HG02642 (cell line): Measurements from ENCODE around the gene CEMP1.

Source experiments
- ATAC-seq: cut with Tn5 transposase; IDR thresholded peaks from one replicate; pipeline ENCODE4 v1.9.1; 2021; ENCODE audit warnings: mild to moderate bottlenecking; ENCODE audit not compliant: unreplicated experiment, poor library complexity

The CEMP1 gene

GRCh38 chr16:2487903-2488531, 43.2 kb downstream of the CEMP1 start:
- ATAC-seq, result no peak

- no peak for ATAC-seq
Measured at GRCh38 chr16:2487517-2487842, 43.7 kb downstream of the CEMP1 start.

DNA sequence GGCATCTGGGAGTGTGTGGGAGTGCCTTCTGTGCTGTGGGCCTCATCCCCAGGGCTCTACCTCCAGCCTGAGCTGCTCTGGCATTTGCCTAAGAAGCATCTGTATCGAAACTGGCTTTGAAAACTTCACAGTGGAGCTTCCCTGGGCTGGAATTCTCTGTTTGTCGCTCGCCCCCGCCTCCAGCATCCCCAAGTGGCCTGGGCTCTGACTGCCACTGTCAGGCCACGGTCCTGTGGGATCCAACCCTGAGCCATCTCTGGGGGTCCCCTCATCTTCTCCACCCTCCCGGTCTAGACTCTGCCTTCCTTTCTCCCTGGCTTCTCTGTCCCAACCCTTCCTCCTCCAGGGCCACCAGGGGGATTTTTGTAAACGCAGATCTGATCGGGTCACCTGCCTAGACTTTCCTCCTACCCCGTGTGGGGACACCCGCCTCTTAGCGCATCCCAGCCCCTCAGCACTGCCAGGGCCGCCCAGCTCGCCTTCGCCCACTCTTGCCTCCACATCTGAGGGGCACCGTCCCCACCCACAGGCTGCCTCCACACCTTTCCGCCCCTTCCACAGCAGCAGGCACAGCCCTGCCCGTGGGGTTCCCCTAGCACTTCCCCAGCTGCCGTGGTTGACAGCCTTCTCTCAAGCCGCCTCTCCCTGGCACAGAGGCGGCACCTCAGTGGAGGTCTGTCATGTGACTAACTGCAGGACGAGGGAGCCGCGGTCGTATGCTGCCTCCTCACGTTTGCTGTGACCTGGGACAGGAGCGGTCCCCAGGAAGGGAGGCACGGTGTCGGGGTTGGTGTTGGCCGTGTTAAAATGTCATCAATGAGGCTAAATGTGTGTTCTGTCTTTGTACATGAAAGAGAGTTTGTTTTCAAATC, 44.3 kb downstream of the CEMP1 start:
- peak; percentile 57 for ATAC-seq

DNA sequence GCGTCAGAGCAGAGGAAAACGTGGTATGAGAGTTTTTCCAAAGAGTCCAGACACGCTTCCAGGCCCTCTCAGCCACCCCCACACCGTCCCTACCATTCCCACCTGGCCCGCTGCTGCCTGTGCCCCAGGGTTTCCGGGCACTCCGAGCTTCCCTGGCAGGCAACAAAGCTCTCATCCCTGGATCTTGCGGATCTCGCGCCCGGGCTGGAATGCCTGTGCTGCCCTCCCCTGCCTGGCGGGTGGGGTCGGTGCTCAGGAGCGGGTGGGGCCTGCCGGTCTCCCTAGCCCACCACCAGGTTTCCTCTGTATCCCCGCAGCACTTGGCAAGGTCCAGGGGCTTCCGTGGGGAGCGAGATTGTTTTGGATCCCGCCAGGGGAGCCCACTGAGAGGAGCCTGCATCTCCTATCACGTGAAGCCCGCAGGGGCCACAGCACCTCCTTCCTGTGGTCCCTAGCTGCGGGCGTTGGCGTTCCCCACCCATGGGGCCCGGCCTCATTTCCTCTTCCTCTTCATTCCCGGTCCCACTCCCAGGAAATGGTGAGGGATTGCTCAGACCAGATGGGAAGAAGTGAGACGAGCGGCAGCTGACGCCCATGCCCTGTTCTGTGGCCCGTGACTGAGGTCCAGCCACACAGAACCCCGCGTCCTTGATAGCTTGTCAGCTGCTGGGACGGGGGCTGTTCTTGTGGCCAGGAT, 45.2 kb downstream of the CEMP1 start:
- no peak for ATAC-seq

- ATAC-seq, result no peak
Measured at GRCh38 chr16:2484898-2485508, 46.2 kb downstream of the CEMP1 start.

DNA sequence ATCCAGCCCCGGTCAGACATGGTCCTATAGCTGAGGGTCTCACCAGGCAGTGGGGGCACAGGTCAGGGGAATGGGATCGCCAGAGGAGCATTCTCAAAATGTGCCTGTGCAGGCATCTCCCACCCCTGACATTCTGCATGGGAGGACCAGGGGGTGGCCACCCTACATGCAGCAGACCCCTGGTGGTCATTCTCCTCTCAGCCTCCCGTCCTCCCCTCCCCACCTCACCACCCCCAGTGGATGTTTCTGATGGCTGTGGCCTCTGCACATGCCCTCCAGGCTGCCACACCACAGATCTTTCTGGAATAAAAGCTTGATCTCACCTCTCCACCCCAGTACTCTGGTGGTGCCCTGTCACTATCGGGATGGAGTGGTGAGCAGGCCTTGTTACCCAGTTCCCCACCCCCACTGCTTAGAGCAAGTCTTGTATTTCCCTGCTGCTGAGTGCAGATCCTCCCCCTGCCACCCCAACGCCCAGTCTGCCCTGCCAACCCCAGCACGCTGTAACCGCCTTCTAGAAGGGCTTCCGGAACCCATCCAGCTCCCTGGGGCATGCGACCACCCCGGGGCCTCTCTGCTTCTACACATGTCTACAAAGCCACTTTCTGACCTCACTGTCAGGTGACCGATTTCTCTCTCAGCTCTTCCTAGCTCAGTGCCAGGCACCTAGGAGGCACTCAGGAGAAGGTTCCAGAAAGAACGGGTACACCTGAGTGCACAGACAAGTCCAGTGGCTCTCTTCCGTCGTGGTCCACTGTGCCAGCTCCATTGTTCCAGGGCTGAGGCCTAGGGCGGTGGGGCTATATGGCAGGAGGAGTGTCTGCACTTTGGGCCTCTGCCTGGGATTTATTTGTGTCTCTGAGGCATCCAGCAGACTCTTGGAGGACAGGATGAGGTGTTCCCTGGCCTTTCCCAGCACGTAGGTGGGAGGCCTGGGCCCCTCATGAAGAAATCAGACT, 47.0 kb downstream of the CEMP1 start:
- ATAC-seq, result no peak

DNA sequence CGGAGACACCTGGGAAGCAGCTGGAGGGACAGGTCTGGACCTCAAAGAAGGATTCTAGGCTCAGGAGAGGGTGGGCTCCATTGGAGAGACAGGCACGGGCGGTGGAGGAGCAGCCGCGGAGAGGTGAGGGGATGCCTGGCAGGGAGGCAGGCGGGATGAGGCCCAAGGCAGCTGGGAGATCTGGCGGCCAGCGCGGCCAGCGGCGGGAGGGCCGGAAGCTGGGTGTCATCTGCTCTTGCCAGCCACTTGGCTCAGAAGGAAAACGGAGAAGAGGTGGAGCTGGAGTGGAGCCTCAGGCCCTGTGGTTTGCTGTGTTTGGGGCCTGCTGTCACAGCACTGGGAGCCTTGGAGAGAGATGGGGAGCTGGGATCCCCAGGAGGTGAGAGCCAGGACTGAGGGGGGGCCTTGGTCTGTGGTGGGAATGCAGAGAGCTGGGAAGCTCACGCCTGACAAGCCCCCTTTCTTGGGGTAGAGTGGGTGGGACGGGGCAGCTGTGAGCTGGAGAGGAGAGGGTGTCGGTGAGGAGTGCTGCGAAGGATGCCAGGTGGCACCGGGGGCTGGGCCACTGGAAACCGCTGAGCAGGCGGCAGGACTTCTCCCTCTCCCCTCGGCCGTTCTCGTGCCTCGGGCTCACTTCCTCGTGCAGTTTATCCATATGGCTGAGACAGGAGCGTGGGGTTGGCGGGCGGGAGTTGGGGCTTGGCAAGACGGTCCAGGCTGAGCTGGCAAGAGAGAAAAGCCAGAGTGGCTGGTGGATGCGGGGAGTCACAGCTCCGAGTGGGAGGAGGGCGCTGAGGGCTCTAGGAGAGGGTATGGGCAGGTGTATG, 48.3 kb downstream of the CEMP1 start:
- ATAC-seq, result no peak

- no peak for ATAC-seq
Measured at GRCh38 chr16:2482249-2482648, 49.0 kb downstream of the CEMP1 start.

- no peak for ATAC-seq
Measured at GRCh38 chr16:2481676-2482075, 49.5 kb downstream of the CEMP1 start.

- ATAC-seq, result no peak
Measured at GRCh38 chr16:2480948-2481347, 50.3 kb downstream of the CEMP1 start.
